Measurements from ENCODE around the gene LZTS2. TPM values are rescaled to one million over a fixed set of nuclear protein-coding genes. Genes with fewer than 3 reads are reported as not detected.

Gene LZTS2
- total RNA-seq, 1 experiment from 2014 or later, result 93.0 TPM

DNA sequence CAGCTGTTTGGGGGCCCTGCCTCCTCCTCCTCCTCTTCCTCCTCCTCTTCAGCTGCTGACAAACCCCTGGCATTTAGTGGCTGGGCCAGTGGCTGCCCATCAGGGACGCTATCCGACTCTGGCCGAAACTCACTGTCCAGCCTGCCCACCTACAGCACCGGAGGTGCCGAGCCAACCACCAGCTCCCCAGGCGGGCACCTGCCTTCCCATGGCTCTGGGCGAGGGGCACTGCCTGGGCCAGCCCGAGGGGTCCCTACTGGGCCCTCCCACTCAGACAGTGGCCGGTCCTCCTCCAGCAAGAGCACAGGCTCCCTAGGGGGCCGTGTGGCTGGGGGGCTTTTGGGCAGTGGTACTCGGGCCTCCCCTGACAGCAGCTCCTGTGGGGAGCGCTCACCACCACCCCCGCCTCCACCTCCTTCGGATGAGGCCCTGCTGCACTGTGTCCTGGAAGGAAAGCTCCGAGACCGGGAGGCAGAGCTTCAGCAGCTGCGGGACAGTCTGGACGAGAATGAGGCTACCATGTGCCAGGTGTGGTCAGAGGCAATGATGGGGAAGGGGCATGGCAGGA lies 4.1 kb downstream of the LZTS2 start:
- Histone ChIP-seq H3K27me3 (ENCODE audit: insufficient read depth, low read length) (no peaks in the 10 kb centered on the region), H3K36me3 (ENCODE audit: control insufficient read depth in 1 of 2, insufficient read depth in 2 of 2, low read length in 2 of 2) (peaks cover 12 to 15% of the 10 kb centered on the region in 2 experiments; a peak in 3 of 4 replicates), H3K9me2 (ENCODE audit: insufficient read depth) (no peaks in the 10 kb centered on the region), H4K20me1 (ENCODE audit: insufficient read depth) (no peaks in the 10 kb centered on the region), H3K27ac (ENCODE audit: low read depth, low read length) (no peak overlapping the region), H3K4me3 (replicated peaks in 1 of 2; ENCODE audit: low read depth in 1 of 2, low read length in 2 of 2) (no peak overlapping the region), H3K9me3 (ENCODE audit: control insufficient read depth in 1 of 2, insufficient read depth in 1 of 2, low read depth in 1 of 2, low read length in 2 of 2) (no peaks in the 10 kb centered on the region), H3K4me1 (ENCODE audit: control insufficient read depth in 1 of 2, insufficient read depth in 2 of 2, low read length in 2 of 2) (peaks cover 11 to 29% of the 10 kb centered on the region in 2 experiments; a peak in 3 of 4 replicates), H3K9ac (ENCODE audit: low read length) (no peak overlapping the region), H3K79me2 (ENCODE audit: insufficient read depth, low read length) (peaks cover 40% of the 10 kb centered on the region), H3K4me2 (ENCODE audit: low read length) (no peak overlapping the region), H2AFZ (ENCODE audit: low read depth, low read length, poor library complexity, severe bottlenecking) (no peak overlapping the region)
- no TSS peak for BruUV-seq (replicated peaks)
- POLR2A ChIA-PET, result no interaction called here
- ATAC-seq (no peak), DNase-seq (ENCODE audit: low read depth, low spot score) (no peak)
- CTCF ChIA-PET, result interaction anchor here (1.1 to 8.3 kb wide), 2 partner anchors 6 to 38 kb away, joined by 3 to 118 read pairs; no protein-coding TSS in a partner anchor
- TF ChIP-seq EGR1 (IDR thresholded peaks at IDR 0.05; ENCODE audit: low read depth), result no peak
- no peak for TF ChIP-seq POLR2AphosphoS5 (IDR thresholded peaks at IDR 0.05; ENCODE audit: low read depth, low read length)
- TF ChIP-seq, protein P1, sequence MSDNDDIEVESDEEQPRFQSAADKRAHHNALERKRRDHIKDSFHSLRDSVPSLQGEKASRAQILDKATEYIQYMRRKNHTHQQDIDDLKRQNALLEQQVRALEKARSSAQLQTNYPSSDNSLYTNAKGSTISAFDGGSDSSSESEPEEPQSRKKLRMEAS (IDR thresholded peaks at IDR 0.05), result no peak
- TF ChIP-seq, protein P2, sequence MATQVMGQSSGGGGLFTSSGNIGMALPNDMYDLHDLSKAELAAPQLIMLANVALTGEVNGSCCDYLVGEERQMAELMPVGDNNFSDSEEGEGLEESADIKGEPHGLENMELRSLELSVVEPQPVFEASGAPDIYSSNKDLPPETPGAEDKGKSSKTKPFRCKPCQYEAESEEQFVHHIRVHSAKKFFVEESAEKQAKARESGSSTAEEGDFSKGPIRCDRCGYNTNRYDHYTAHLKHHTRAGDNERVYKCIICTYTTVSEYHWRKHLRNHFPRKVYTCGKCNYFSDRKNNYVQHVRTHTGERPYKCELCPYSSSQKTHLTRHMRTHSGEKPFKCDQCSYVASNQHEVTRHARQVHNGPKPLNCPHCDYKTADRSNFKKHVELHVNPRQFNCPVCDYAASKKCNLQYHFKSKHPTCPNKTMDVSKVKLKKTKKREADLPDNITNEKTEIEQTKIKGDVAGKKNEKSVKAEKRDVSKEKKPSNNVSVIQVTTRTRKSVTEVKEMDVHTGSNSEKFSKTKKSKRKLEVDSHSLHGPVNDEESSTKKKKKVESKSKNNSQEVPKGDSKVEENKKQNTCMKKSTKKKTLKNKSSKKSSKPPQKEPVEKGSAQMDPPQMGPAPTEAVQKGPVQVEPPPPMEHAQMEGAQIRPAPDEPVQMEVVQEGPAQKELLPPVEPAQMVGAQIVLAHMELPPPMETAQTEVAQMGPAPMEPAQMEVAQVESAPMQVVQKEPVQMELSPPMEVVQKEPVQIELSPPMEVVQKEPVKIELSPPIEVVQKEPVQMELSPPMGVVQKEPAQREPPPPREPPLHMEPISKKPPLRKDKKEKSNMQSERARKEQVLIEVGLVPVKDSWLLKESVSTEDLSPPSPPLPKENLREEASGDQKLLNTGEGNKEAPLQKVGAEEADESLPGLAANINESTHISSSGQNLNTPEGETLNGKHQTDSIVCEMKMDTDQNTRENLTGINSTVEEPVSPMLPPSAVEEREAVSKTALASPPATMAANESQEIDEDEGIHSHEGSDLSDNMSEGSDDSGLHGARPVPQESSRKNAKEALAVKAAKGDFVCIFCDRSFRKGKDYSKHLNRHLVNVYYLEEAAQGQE (IDR thresholded peaks at IDR 0.05; ENCODE audit: low read depth), result no peak
- TF ChIP-seq JUND (IDR thresholded peaks at IDR 0.05), result no peak
- no peak for TF ChIP-seq POLR2A (IDR thresholded peaks at IDR 0.05; ENCODE audit: borderline replicate concordance, extremely low read depth, insufficient read depth, insufficient read length)
- TF ChIP-seq EZH2 (IDR thresholded peaks at IDR 0.05), result no peak
- TF ChIP-seq YY1 (IDR thresholded peaks at IDR 0.05; ENCODE audit: extremely low read depth, insufficient replicate concordance, low read depth, low read length), result no peak
- no peak for TF ChIP-seq RAD21 (IDR thresholded peaks at IDR 0.05; ENCODE audit: low read depth)
- no peak for TF ChIP-seq ELF1 (IDR thresholded peaks at IDR 0.05; ENCODE audit: borderline replicate concordance, low read depth)
- no peak for TF ChIP-seq SIN3A (IDR thresholded peaks at IDR 0.05; ENCODE audit: low read depth)
- no peak for TF ChIP-seq TCF7L2 (IDR thresholded peaks at IDR 0.05; ENCODE audit: borderline replicate concordance, extremely low read depth, insufficient read depth, insufficient read length)
- TF ChIP-seq FOSL1 (IDR thresholded peaks at IDR 0.05; ENCODE audit: low read depth), result no peak
- no peak for TF ChIP-seq SRF (IDR thresholded peaks at IDR 0.05; ENCODE audit: low read depth)
- intact Hi-C loops (cut with micrococcal nuclease), result no loop called here
- RAD21 ChIA-PET (ENCODE audit: low non-redundant PET in 1 of 2, low total read pairs in 2 of 2, uncharacterized antibody in 2 of 2, unreplicated experiment in 2 of 2), result interaction anchor here in 1 of 2 experiments (0.6 kb wide), 1 partner anchor 57 kb away, joined by 5 read pairs; no protein-coding TSS in a partner anchor
